ENCODE results near the gene CHCHD6.

DNA sequence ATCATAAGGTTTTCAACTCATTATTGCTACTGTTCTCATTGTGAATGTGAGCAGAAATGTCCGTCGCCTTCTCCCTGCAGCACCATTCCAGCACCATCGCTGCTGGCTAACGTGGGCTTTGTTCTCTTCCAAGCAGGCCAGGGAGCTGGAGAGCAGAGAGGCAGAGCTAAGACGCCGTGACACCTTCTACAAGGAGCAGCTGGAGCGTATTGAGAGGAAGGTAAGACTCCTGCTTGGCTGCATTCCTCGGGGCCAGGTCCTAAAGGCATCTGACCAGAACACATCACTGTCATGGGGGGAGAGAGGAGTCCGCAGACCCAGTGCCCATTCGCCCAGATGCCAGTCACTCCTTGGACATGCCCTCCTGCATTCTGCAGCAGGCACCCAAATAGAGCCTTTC lies 148.5 kb downstream of the CHCHD6 start:
- TF ChIP-seq, protein P1, sequence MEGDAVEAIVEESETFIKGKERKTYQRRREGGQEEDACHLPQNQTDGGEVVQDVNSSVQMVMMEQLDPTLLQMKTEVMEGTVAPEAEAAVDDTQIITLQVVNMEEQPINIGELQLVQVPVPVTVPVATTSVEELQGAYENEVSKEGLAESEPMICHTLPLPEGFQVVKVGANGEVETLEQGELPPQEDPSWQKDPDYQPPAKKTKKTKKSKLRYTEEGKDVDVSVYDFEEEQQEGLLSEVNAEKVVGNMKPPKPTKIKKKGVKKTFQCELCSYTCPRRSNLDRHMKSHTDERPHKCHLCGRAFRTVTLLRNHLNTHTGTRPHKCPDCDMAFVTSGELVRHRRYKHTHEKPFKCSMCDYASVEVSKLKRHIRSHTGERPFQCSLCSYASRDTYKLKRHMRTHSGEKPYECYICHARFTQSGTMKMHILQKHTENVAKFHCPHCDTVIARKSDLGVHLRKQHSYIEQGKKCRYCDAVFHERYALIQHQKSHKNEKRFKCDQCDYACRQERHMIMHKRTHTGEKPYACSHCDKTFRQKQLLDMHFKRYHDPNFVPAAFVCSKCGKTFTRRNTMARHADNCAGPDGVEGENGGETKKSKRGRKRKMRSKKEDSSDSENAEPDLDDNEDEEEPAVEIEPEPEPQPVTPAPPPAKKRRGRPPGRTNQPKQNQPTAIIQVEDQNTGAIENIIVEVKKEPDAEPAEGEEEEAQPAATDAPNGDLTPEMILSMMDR (IDR thresholded peaks at IDR 0.05; ENCODE audit: insufficient read depth, low read length, poor library complexity, severe bottlenecking) = no peak
- no peak for TF ChIP-seq EZH2phosphoT487 (conservative IDR thresholded peaks at IDR 0.05; ENCODE audit: low read length)
